Activated naive CD4-positive, alpha-beta T cell treated with anti-CD3 and anti-CD28 coated beads, Interleukin-2, amount 50 U/mL, for 24 hours (primary cell): ENCODE data around the gene MT1H.
"Not testable (repeated sequence)": the region's sequence is repeated elsewhere in the genome, so short reads cannot be mapped to it uniquely, and the experiment has no call there.

Experiments
- H3K27ac Mint-ChIP-seq: one replicate; pipeline ENCODE4 v1.8.0; 2021; ENCODE audit warnings: mild to moderate bottlenecking, mixed read lengths
- H3K27me3 Mint-ChIP-seq: one replicate; pipeline ENCODE4 v1.8.0; 2021; ENCODE audit warnings: mixed read lengths
- H3K36me3 Mint-ChIP-seq: one replicate; pipeline ENCODE4 v1.8.0; 2021; ENCODE audit warnings: mixed read lengths
- H3K4me1 Mint-ChIP-seq: one replicate; pipeline ENCODE4 v1.8.0; 2021; ENCODE audit warnings: mixed read lengths
- H3K4me3 Mint-ChIP-seq: one replicate; pipeline ENCODE4 v1.8.0; 2021; ENCODE audit warnings: mild to moderate bottlenecking, mixed read lengths
- H3K9me3 Mint-ChIP-seq: one replicate; pipeline ENCODE4 v1.8.0; 2021; ENCODE audit warnings: mixed read lengths

The MT1H gene

GRCh38 chr16:56669005-56669839 lies at the start of gene MT1H:
TSS of gene MT1H (plus strand) at chr16:56669814. CDS start at chr16:56669885, 71 bp downstream.
- no peaks in the 10 kb centered on the region for H3K9me3 Mint-ChIP-seq

DNA sequence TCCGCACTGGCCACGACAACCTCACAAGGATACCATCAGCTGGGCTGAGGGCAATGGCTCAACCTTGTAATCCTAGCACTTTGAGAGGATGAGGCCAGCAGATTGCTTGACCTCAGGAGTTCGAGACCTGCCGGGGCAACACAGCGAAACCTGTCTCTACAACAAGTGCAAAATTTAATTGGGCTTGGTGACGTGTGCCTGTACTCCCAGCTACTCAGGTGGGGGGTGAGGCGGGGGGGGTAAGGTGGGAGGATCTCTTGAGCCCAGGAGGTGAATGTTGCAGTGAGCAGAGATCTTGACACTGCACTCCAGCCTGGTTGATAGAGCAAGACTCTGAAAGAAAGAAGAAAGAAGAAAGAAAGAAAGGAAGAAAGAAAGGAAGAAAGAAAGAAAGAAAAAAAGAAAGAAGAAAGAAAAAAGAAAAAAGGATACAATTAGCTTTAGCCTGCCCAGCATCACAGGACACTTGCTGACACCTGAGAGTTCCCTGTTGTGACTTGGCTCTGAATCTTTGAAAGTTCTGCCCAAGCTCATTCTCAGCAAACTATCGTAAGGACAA lies 49.2 kb upstream of the MT1H start:
- H3K27ac Mint-ChIP-seq = no peak overlapping the region
- H3K4me3 Mint-ChIP-seq = no peak overlapping the region
- H3K36me3 Mint-ChIP-seq = no peaks in the 10 kb centered on the region
- H3K9me3 Mint-ChIP-seq = no peaks in the 10 kb centered on the region
- peaks cover 3% of the 10 kb centered on the region for H3K27me3 Mint-ChIP-seq
- peaks cover 18% of the 10 kb centered on the region for H3K4me1 Mint-ChIP-seq

More at GRCh38 chr16:56669005-56669839, at the start of gene MT1H:
- peaks cover 38% of the 10 kb centered on the region for H3K27me3 Mint-ChIP-seq
- peaks cover 21% of the 10 kb centered on the region for H3K4me1 Mint-ChIP-seq
- no peak within 1 kb of the TSS for H3K27ac Mint-ChIP-seq
- H3K4me3 Mint-ChIP-seq = peak within 1 kb of the TSS; percentile 37
- no peaks in the 10 kb centered on the region for H3K36me3 Mint-ChIP-seq

GRCh38 chr16:56621665-56622445 lies 47.8 kb upstream of the MT1H start:
- H3K27ac Mint-ChIP-seq, H3K36me3 Mint-ChIP-seq, H3K27me3 Mint-ChIP-seq, H3K9me3 Mint-ChIP-seq, H3K4me3 Mint-ChIP-seq: not testable (repeated sequence)
- H3K4me1 Mint-ChIP-seq = peaks cover 23% of the 10 kb centered on the region

DNA sequence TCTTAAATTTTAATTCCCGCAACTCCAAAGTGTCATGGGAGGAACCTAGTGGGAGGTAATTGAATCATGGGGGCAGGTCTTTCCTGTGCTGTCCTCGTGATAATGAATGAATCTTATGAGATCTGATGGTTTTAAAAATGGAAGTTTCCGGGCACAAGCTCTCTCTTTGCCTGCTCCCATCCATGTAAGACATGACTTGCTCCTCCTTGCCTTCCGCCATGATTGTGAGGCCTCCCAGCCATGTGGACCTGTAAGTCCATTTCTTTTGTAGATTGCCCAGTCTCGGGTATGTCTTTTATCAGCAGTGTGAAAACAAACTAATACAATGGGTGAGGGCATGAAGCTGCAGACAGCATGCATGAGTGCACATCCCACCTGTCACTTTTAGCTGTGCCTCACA lies 46.4 kb upstream of the MT1H start:
- Mint-ChIP-seq H3K27ac (peak overlapping the region; percentile 33), H3K4me1 (peaks cover 15% of the 10 kb centered on the region)
- H3K27me3 Mint-ChIP-seq, H3K4me3 Mint-ChIP-seq, H3K9me3 Mint-ChIP-seq, H3K36me3 Mint-ChIP-seq: not testable (repeated sequence)

- H3K27ac Mint-ChIP-seq = no peak overlapping the region
- no peaks in the 10 kb centered on the region for H3K9me3 Mint-ChIP-seq
- H3K27me3 Mint-ChIP-seq = no peaks in the 10 kb centered on the region
These were observed 46.0 kb upstream of the MT1H start for GRCh38 chr16:56623637-56624036.

GRCh38 chr16:56625140-56625942 lies 44.3 kb upstream of the MT1H start, which contains the start of gene MT1E:
TSS of gene MT1E (plus strand) at chr16:56625781. CDS start at chr16:56625852, 71 bp downstream.
- Mint-ChIP-seq H3K27me3 (no peaks in the 10 kb centered on the region), H3K9me3 (no peaks in the 10 kb centered on the region), H3K27ac (peak within 1 kb of the TSS; percentile 68), H3K4me1 (peaks cover 15% of the 10 kb centered on the region), H3K36me3 (no peaks in the 10 kb centered on the region), H3K4me3 (peak within 1 kb of the TSS; percentile 89)

More at GRCh38 chr16:56623637-56624036, 46.0 kb upstream of the MT1H start:
- Mint-ChIP-seq H3K4me3 (no peak overlapping the region), H3K4me1 (peaks cover 15% of the 10 kb centered on the region), H3K36me3 (no peaks in the 10 kb centered on the region)

GRCh38 chr16:56625943-56626654 lies 43.5 kb upstream of the MT1H start:
- H3K36me3 Mint-ChIP-seq = no peaks in the 10 kb centered on the region
- no peaks in the 10 kb centered on the region for H3K9me3 Mint-ChIP-seq
- peak overlapping the region; percentile 88 for H3K4me3 Mint-ChIP-seq
- peaks cover 15% of the 10 kb centered on the region for H3K4me1 Mint-ChIP-seq
- peaks cover 3% of the 10 kb centered on the region for H3K27me3 Mint-ChIP-seq
- no peak overlapping the region for H3K27ac Mint-ChIP-seq

DNA sequence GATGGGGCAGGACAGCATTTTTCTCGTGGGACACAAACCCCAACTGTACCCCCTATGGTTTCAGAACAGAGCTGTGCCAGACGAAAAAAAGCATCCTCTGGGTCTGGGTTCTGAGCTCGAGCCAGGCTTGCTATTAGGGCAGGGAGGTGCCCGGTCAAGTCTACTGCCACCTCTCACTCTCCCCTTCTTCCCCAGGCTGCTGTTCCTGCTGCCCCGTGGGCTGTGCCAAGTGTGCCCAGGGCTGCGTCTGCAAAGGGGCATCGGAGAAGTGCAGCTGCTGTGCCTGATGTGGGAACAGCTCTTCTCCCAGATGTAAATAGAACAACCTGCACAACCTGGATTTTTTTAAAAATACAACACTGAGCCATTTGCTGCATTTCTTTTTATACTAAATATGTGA lies 42.9 kb upstream of the MT1H start:
- no peak overlapping the region for H3K4me3 Mint-ChIP-seq
- H3K4me1 Mint-ChIP-seq = peaks cover 19% of the 10 kb centered on the region
- no peak overlapping the region for H3K27ac Mint-ChIP-seq
- H3K36me3 Mint-ChIP-seq = no peaks in the 10 kb centered on the region
- peaks cover 7% of the 10 kb centered on the region for H3K27me3 Mint-ChIP-seq
- H3K9me3 Mint-ChIP-seq = no peaks in the 10 kb centered on the region

- Mint-ChIP-seq H3K27ac (peak overlapping the region; percentile 55), H3K27me3 (peaks cover 17% of the 10 kb centered on the region), H3K36me3 (no peaks in the 10 kb centered on the region), H3K4me1 (peaks cover 28% of the 10 kb centered on the region), H3K9me3 (no peaks in the 10 kb centered on the region), H3K4me3 (no peak overlapping the region)
These were observed 40.9 kb upstream of the MT1H start for GRCh38 chr16:56628486-56629350.

DNA sequence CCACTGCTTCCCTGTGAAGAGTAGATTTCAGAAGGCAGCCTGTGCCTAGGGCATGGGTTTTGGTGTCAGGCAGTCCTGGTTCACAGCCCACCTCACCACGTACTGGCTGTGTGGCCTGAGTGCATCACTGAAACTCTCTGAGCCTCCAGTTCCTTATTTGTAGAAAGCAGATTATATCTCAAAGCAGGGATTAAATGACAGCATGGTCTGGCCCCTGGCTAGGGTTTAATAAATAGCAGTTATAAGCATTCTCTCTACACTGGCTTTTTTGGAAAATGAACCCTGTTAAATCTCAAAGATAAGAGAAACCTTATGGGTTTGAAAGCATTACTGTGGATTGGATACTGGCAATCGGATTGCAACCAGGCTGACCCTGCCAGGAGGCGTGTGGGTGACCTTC lies 40.1 kb upstream of the MT1H start:
- Mint-ChIP-seq H3K27me3 (peaks cover 24% of the 10 kb centered on the region), H3K4me1 (peaks cover 28% of the 10 kb centered on the region), H3K27ac (no peak overlapping the region), H3K4me3 (no peak overlapping the region), H3K9me3 (no peaks in the 10 kb centered on the region), H3K36me3 (no peaks in the 10 kb centered on the region)

- H3K27ac Mint-ChIP-seq = no peak overlapping the region
- no peaks in the 10 kb centered on the region for H3K9me3 Mint-ChIP-seq
- peaks cover 29% of the 10 kb centered on the region for H3K4me1 Mint-ChIP-seq
- H3K36me3 Mint-ChIP-seq = no peaks in the 10 kb centered on the region
- H3K27me3 Mint-ChIP-seq = peaks cover 28% of the 10 kb centered on the region
- H3K4me3 Mint-ChIP-seq = no peak overlapping the region
These were observed 39.5 kb upstream of the MT1H start for GRCh38 chr16:56630134-56630533.

DNA sequence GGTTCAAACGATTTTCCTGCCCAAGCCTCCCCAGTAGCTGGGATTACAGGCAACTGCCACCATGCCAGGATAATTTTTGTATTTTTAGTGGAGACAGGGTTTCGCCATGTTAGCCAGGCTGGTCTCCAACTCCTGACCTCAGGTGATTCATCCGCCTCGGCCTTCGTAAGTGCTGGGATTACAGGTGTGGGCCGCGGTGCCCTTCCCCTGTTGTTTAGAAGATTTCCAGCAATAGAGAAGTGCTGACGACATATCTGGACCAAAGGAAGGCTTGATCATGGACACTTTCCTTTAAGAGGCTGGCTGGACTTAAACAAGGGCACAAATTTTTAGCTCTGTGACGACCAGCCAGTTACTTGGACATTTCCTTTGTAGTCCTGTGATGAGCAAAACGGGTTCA lies 38.4 kb upstream of the MT1H start:
- Mint-ChIP-seq H3K9me3 (no peaks in the 10 kb centered on the region), H3K4me3 (no peak overlapping the region), H3K27ac (no peak overlapping the region), H3K27me3 (peaks cover 33% of the 10 kb centered on the region), H3K36me3 (no peaks in the 10 kb centered on the region), H3K4me1 (peaks cover 25% of the 10 kb centered on the region)

DNA sequence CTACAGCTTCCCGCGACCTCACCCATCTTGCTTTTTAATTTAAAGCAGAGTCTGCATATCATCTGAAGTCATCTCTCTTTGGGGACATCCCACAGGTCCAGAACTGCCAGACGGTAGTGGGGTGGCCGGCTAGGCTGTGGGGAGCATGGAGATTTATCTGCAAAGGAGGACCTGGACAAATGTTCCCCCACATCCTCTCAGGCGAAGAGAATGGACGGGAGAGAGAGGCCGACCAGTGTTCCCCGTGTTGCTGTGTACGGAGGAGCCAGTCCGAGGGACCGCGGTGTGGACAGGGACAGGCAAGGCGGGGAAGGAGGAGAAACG lies 37.8 kb upstream of the MT1H start:
- H3K9me3 Mint-ChIP-seq = no peaks in the 10 kb centered on the region
- peaks cover 22% of the 10 kb centered on the region for H3K4me1 Mint-ChIP-seq
- H3K27ac Mint-ChIP-seq = no peak overlapping the region
- H3K36me3 Mint-ChIP-seq = no peaks in the 10 kb centered on the region
- peaks cover 39% of the 10 kb centered on the region for H3K27me3 Mint-ChIP-seq
- peak overlapping the region; percentile 78 for H3K4me3 Mint-ChIP-seq
